H1 (cell line): ENCODE results near the gene EXD3.

Experiments used
- CBX8 ChIP-seq: fragments of 300-800, 300-1000 bp; sonication (generic); IDR thresholded peaks from 2 replicates; pipeline ENCODE4 v1.7.1; 2016; ENCODE audit warnings: low read depth, low read length, borderline replicate concordance
- GABPA ChIP-seq: IDR thresholded peaks from 2 replicates; pipeline ENCODE4 v1.6.1; 2011; ENCODE audit warnings: mild to moderate bottlenecking, low read length, moderate library complexity, borderline replicate concordance; ENCODE audit not compliant: insufficient read depth
- JUN ChIP-seq: IDR thresholded peaks from 2 replicates; pipeline ENCODE4 v1.6.1; 2011; ENCODE audit warnings: low read depth, mild to moderate bottlenecking, improper control_type of control experiment, low read length
- JUND ChIP-seq: IDR thresholded peaks from 2 replicates; pipeline ENCODE4 v1.6.1; 2011; ENCODE audit warnings: mild to moderate bottlenecking, improper control_type of control experiment, low read length
- POLR2AphosphoS5 ChIP-seq: IDR thresholded peaks from 2 replicates; pipeline ENCODE4 v1.6.1; 2011; ENCODE audit warnings: low read depth, low read length
- RFX5 ChIP-seq: IDR thresholded peaks from 2 replicates; pipeline ENCODE4 v1.6.1; 2011; ENCODE audit warnings: low read depth, low read length, improper control_type of control experiment, borderline replicate concordance
- SUZ12 ChIP-seq: fragments of 200-600 bp; sonication (generic); IDR thresholded peaks from 2 replicates; pipeline ENCODE4 v1.6.1; 2012; ENCODE audit warnings: mild to moderate bottlenecking, inconsistent platforms, low read length, moderate library complexity, mixed read lengths
- TAF1 ChIP-seq: IDR thresholded peaks from 2 replicates; pipeline ENCODE4 v1.6.1; 2011; ENCODE audit warnings: mild to moderate bottlenecking, low read depth, low read length
- TF ChIP-seq, protein P1 (sequence below), 3 experiments: IDR thresholded peaks; 1 replicate in 2 of 3; 2 replicates in 1 of 3; pipeline versions ENCODE4 v1.5.1 to v1.6.1; 2011; ENCODE audit warnings: low read length in 3 of 3, mild to moderate bottlenecking in 3 of 3, inconsistent platforms in 2 of 3, low read depth in 1 of 3, moderate library complexity in 1 of 3; ENCODE audit not compliant: insufficient read depth in 1 of 3; ENCODE audit errors: control extremely low read depth in 1 of 3
- TF ChIP-seq, protein P2 (sequence below): IDR thresholded peaks from 2 replicates; pipeline ENCODE4 v1.6.1; 2011; ENCODE audit warnings: low read depth, mild to moderate bottlenecking, low read length; ENCODE audit not compliant: insufficient read depth

DNA sequence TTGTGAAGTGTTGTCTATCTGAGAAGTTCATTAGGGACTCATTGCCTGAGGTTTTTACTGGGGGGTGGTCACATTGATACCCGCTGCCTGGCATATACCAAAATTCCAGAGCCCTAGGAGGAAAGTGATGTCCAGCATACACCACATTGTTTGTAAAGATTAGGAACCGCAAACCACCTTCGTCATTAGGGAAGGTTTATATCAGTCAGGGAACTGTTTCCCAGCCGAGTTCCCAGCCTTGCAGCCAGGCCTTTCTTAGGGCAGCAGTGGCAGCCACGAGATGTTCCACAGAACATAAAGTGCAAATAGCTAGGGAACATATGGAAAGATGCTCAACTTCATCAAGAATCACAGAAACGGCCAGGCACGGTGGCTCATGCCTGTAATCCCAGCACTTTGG lies 80.5 kb downstream of the EXD3 start:
- TF ChIP-seq, protein P1, sequence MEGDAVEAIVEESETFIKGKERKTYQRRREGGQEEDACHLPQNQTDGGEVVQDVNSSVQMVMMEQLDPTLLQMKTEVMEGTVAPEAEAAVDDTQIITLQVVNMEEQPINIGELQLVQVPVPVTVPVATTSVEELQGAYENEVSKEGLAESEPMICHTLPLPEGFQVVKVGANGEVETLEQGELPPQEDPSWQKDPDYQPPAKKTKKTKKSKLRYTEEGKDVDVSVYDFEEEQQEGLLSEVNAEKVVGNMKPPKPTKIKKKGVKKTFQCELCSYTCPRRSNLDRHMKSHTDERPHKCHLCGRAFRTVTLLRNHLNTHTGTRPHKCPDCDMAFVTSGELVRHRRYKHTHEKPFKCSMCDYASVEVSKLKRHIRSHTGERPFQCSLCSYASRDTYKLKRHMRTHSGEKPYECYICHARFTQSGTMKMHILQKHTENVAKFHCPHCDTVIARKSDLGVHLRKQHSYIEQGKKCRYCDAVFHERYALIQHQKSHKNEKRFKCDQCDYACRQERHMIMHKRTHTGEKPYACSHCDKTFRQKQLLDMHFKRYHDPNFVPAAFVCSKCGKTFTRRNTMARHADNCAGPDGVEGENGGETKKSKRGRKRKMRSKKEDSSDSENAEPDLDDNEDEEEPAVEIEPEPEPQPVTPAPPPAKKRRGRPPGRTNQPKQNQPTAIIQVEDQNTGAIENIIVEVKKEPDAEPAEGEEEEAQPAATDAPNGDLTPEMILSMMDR (IDR thresholded peaks at IDR 0.05; ENCODE audit: control extremely low read depth in 1 of 3, insufficient read depth in 1 of 3, low read depth in 1 of 3, low read length in 3 of 3), result no peak
- no peak for TF ChIP-seq GABPA
- TF ChIP-seq POLR2AphosphoS5, result no peak
- no peak for TF ChIP-seq JUN
- TF ChIP-seq TAF1, result no peak
- no peak for TF ChIP-seq RFX5
- TF ChIP-seq CBX8, result no peak
- no peak for TF ChIP-seq SUZ12
- TF ChIP-seq, protein P2, sequence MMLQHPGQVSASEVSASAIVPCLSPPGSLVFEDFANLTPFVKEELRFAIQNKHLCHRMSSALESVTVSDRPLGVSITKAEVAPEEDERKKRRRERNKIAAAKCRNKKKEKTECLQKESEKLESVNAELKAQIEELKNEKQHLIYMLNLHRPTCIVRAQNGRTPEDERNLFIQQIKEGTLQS, result no peak
- no peak for TF ChIP-seq JUND
